ENCODE measurements around the gene MAGEA1. TPM values are rescaled to one million over a fixed set of nuclear protein-coding genes. Genes with fewer than 3 reads are reported as not detected.

The MAGEA1 gene
- total RNA-seq, 2 donors from 2014 or later = not detected

- Mint-ChIP-seq H3K27me3 (ENCODE audit: insufficient read depth) (peaks cover 3% of the 10 kb centered on the region), H3K27ac (no peak overlapping the region), H3K36me3 (ENCODE audit: low read depth) (no peaks in the 10 kb centered on the region), H3K9me3 (peaks cover 70% of the 10 kb centered on the region), H3K4me1 (no peaks in the 10 kb centered on the region), H3K4me3 (no peak overlapping the region)
- no peak overlapping the region for H3K4me3 ChIP-seq (ENCODE audit: low read length)
- H3K36me3 ChIP-seq (ENCODE audit: control insufficient read depth, insufficient read depth, low read length) = no peaks in the 10 kb centered on the region
- H3K27me3 ChIP-seq (ENCODE audit: control insufficient read depth, insufficient read depth, low read length, poor library complexity, severe bottlenecking) = no peaks in the 10 kb centered on the region
- no peak overlapping the region for H3K27ac ChIP-seq (ENCODE audit: low read depth, low read length)
- no peaks in the 10 kb centered on the region for H3K4me1 ChIP-seq (ENCODE audit: control insufficient read depth, insufficient read depth, low read length)
- no peaks in the 10 kb centered on the region for H3K9me3 ChIP-seq (ENCODE audit: control insufficient read depth, low read length)
- TF ChIP-seq, protein P1, sequence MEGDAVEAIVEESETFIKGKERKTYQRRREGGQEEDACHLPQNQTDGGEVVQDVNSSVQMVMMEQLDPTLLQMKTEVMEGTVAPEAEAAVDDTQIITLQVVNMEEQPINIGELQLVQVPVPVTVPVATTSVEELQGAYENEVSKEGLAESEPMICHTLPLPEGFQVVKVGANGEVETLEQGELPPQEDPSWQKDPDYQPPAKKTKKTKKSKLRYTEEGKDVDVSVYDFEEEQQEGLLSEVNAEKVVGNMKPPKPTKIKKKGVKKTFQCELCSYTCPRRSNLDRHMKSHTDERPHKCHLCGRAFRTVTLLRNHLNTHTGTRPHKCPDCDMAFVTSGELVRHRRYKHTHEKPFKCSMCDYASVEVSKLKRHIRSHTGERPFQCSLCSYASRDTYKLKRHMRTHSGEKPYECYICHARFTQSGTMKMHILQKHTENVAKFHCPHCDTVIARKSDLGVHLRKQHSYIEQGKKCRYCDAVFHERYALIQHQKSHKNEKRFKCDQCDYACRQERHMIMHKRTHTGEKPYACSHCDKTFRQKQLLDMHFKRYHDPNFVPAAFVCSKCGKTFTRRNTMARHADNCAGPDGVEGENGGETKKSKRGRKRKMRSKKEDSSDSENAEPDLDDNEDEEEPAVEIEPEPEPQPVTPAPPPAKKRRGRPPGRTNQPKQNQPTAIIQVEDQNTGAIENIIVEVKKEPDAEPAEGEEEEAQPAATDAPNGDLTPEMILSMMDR (conservative IDR thresholded peaks at IDR 0.05) = no peak
- no peak for DNase-seq
- H3K9ac ChIP-seq (ENCODE audit: extremely low read depth, low read length, poor library complexity, severe bottlenecking) = no peak overlapping the region
- WGBS, 2 experiments (ENCODE audit: insufficient coverage in 1 of 2, insufficient read length in 1 of 2) = 85% methylated on average over 8 of the region's 8 CpGs; no CpG with 5 or more reads in 1 of the 2 experiments
Measured at GRCh38 chrX:153184787-153185186, 5.7 kb downstream of the MAGEA1 start.

GRCh38 chrX:153190381-153190780 is 11.3 kb downstream of the MAGEA1 start:
- no peak overlapping the region for H3K9ac ChIP-seq (ENCODE audit: extremely low read depth, low read length, poor library complexity, severe bottlenecking)
- WGBS, 2 experiments (ENCODE audit: insufficient coverage in 1 of 2, insufficient read length in 1 of 2) = 86% methylated on average over 1 of the region's 1 CpG; no CpG with 5 or more reads in 1 of the 2 experiments
- H3K27ac ChIP-seq (ENCODE audit: low read depth, low read length) = no peak overlapping the region
- H3K36me3 ChIP-seq (ENCODE audit: control insufficient read depth, insufficient read depth, low read length) = no peaks in the 10 kb centered on the region
- no peaks in the 10 kb centered on the region for H3K27me3 ChIP-seq (ENCODE audit: control insufficient read depth, insufficient read depth, low read length, poor library complexity, severe bottlenecking)
- no peaks in the 10 kb centered on the region for H3K4me1 ChIP-seq (ENCODE audit: control insufficient read depth, insufficient read depth, low read length)
- no peak for DNase-seq
- Mint-ChIP-seq H3K4me1 (no peaks in the 10 kb centered on the region), H3K27ac (no peak overlapping the region), H3K9me3 (peaks cover 52% of the 10 kb centered on the region), H3K4me3 (no peak overlapping the region), H3K36me3 (ENCODE audit: low read depth) (no peaks in the 10 kb centered on the region), H3K27me3 (ENCODE audit: insufficient read depth) (peaks cover 6% of the 10 kb centered on the region)
- H3K9me3 ChIP-seq (ENCODE audit: control insufficient read depth, low read length) = no peaks in the 10 kb centered on the region
- no peak overlapping the region for H3K4me3 ChIP-seq (ENCODE audit: low read length)
- TF ChIP-seq, protein P1 (conservative IDR thresholded peaks at IDR 0.05) = no peak

DNA sequence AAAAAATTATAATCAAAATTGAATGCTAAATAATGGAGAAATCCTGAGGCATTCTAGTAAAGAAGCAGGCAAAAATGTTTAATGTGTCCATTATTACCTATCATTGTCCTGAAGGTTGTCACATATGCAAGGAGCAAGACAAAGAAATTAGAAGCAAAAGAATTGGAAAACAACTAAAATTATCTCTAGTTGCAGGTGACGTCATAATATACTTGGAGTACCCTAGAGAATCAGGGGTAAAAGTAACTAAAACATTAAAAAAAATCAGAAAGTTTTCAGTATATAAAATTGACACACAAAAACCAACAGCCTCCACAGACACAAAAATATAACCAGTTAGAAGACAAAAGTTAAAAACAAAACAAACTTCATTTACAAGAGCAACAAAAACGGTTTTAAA is 21.4 kb downstream of the MAGEA1 start:
- Mint-ChIP-seq H3K36me3 (ENCODE audit: low read depth) (no peaks in the 10 kb centered on the region), H3K27ac (no peak overlapping the region), H3K27me3 (ENCODE audit: insufficient read depth) (peaks cover 11% of the 10 kb centered on the region), H3K4me3 (no peak overlapping the region), H3K9me3 (peaks cover 51% of the 10 kb centered on the region), H3K4me1 (no peaks in the 10 kb centered on the region)
- Histone ChIP-seq H3K4me1 (ENCODE audit: control insufficient read depth, insufficient read depth, low read length) (no peaks in the 10 kb centered on the region), H3K9me3 (ENCODE audit: control insufficient read depth, low read length) (no peaks in the 10 kb centered on the region), H3K27me3 (ENCODE audit: control insufficient read depth, insufficient read depth, low read length, poor library complexity, severe bottlenecking) (no peaks in the 10 kb centered on the region), H3K9ac (ENCODE audit: extremely low read depth, low read length, poor library complexity, severe bottlenecking) (no peak overlapping the region), H3K36me3 (ENCODE audit: control insufficient read depth, insufficient read depth, low read length) (no peaks in the 10 kb centered on the region), H3K27ac (ENCODE audit: low read depth, low read length) (no peak overlapping the region), H3K4me3 (ENCODE audit: low read length) (no peak overlapping the region)
- TF ChIP-seq, protein P1 (conservative IDR thresholded peaks at IDR 0.05) = no peak
- no peak for DNase-seq
- no CpG with 5 or more reads among the region's 2 CpGs for WGBS, 2 experiments (ENCODE audit: insufficient coverage in 1 of 2, insufficient read length in 1 of 2)
